GM19238 (cell line): ENCODE measurements around the gene ZKSCAN1.
A peak's percentile ranks its signal among the peaks of the same experiment; 100 is the strongest.

Experiments used
- DNase-seq: peaks from one replicate; pipeline ENCODE4 v3.0.0; 2011; ENCODE audit warnings: low spot score; ENCODE audit not compliant: insufficient read length

Gene ZKSCAN1

DNA sequence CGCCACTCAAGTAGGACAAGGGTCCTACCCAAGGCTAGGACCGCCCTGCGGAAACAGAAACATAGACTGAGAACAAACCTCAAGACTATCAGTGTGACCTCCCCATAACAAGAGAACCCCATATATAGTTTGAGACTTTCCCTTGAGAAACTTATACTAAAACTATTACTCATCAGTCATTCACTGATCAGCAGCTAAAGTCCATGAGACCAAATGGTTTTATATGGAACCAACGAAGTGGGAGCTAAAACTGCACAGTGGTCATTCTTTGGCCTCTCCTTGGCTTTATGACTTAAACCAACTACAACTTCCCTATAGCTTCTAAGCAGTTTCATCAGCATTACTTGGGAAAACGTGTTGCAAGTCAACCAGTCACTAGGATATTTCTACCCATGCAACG is 20.5 kb downstream of the ZKSCAN1 start:
- DNase-seq = no peak

DNA sequence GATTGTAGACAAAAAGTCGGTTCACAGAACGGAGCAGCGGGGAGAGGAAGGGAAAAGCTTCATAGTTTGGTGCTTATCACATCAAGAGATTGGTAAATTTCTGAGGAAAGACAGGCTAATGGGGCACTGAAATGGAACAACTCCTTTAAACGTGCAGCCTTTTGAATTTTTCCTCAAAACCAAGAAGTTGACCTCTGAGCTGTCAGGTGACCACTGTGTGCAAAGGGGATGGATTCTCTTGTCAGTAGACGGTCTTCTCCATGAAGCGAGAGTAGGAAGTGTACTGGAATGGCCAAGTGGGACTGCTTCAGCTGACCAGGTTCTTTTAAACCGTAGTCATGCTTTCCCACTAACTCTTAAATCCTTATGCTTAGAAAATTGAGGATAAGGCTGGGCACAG is 22.9 kb downstream of the ZKSCAN1 start:
- no peak for DNase-seq

DNA sequence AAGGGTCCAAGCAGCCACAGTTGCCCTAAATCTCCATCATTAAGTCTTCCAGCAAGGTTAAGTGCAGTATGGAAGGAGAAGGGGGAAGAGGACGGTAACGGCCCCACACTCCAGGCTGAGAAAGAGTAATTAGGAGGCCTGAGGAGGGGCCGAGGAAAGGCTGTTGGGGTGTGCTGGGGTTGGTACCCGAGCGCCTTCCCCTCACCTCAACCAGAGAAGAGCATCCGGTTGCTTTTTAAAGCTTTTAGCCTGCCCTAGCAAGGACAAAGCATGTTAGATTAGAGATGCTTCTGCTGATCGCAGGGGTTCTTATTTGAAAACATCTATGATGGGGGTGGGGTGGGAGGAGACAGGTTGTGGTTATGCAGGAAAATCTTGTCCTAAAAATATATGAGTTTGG is 25.2 kb downstream of the ZKSCAN1 start:
- no peak for DNase-seq

DNA sequence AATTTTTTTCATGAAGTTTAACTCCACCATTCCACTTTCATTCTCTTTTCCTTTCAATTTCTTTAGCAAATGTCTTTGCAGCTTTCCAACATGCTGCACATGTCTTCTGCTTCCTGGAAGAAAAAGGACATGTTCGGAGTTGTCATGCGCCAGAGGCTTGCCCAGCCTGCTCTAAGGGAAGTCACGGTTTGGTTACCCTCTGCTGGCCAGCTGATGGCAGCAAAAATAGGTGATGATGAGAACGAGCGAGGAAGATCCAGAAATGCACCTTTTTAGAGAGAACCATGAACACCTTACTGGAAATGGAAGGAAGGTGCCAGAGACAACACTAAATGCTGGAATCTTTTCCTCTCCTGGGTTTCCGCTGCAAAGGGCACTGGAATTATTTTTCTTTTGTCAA is 29.3 kb downstream of the ZKSCAN1 start:
- DNase-seq = no peak

DNA sequence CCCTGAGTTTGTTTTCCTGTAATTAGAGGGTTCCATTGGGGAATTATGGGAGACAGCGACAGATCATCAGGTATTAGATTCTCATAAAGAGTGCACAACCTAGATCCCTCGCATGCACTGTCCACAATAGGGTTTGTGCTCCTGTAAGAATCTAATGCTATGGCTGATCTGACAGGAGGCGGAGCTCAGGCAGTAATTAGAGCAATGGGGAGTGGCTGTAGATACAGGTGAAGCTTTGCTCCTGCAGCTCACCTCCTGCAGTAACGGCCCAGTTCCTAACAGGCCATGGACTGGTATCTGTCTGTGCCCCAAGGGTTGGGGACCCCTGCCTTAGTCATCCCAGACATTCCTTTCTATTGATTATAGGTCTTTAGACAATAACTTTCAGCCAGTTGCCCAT is 33.3 kb downstream of the ZKSCAN1 start:
- no peak for DNase-seq

DNA sequence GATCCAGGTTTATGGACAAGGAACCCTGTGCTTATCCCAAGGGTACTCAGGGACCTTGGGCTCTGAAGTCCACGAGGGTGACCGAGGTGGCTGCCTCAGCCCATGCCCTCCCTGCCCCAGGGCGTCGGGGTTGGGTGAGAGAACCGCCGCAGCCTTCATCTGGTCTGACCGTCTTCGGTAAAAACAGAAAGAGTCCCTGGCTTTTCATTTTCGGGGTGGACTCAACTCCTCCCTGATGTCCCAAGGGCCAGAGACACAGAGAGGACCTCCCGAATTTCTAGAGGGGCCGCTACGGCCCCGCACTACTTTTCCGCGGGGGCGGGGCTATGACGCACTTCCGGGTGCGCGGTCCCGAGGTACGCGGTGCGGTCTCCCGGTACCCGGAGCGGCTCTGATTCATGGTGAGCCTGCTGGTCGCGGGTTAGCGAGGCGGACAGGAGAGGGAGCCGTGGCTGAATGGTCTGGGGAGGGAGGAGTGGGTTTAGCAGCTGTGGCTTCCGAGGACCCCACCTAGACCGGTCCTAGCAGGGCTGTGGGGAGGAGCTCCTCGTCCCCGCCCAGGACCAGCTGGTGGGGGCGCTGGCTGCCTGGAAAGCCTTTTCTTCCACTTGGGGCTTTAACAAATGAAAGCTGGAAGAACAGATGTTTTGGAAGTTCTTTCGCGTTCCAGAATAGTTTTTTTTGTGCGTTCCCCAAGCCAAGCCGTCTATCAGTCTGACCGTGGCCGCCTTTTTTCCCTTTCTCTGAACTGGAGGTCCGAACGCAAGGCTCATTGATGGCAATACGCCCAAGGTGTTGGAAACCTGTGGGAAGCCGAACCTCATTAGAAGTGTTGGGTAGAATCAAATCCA is 34.3 kb downstream of the ZKSCAN1 start, which contains the start of gene ZSCAN21:
Gene ZSCAN21, plus strand, starts transcription at position 334 of the 851 bp plus-strand sequence. CDS start 7,233 bp downstream, outside the sequence.
- peak; percentile 87 for DNase-seq

DNA sequence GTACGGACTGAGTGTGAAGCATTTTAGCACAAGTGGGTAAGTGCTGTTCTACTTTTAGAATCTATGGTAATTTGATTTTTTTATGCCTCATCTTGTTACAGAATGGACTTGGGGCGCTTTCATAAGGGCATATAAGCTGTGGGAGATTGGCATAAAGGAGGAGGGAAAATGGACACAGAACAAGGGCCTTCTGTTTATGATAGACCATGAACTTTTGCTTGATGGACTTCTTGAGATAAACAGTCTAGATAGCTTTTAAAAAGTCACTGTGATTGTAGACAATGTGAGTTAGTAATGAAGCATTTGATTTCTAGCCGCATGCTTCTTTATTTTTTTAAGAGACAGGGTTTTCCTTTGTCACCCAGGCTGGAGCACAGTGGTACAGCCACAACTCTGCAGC is 36.2 kb downstream of the ZKSCAN1 start:
- DNase-seq = no peak

DNA sequence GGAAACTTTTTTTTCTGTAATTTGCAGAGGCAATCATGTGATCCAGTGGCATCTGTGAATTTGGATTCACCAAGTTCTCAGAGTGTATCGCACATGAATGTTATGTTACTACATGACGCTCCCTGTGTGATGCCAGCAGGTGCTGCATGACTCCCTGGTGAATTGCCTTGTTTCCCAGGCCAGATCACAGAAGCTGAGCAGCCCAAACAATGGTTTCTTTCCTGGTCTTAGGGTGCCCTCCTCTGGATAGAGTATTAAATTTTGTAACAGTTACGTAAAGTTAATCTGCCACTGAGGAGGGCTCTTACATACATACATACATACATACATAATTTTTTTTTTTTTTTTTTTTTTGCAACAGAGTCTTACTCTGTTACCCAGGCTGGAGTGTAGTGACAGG is 37.8 kb downstream of the ZKSCAN1 start:
- no peak for DNase-seq

DNA sequence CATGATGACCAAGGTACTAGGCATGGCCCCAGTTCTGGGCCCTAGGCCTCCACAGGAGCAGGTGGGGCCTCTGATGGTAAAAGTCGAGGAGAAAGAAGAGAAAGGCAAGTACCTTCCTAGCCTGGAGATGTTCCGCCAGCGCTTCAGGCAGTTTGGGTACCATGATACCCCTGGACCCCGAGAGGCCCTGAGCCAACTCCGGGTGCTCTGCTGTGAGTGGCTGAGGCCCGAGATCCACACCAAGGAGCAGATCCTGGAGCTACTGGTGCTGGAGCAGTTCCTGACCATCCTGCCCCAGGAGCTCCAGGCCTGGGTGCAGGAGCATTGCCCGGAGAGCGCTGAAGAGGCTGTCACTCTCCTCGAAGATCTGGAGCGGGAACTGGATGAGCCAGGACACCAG is 41.6 kb downstream of the ZKSCAN1 start:
- DNase-seq = no peak

DNA sequence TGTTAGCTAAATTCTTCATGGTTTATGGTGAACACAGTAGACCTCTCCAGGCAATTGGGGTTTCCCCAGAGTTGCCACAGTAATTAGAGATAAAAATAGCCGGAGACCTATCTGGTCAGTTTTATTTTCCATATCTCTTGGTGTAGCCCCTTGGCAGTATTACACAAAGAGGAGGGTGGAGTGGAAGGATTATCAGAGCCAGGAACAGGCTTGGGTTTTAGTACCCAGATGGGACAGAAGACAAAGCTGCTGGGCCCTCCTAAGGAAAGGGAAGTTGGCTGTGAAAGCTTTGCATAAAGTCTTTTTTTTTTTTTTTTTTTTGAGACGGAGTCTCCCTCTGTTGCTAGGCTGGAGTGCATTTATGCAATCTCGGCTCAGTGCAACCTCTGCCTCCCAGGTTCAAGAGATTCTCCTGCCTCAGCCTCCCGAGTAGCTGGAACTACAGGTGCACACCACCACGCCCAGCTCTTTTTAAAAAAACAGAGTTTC is 43.9 kb downstream of the ZKSCAN1 start:
- no peak for DNase-seq

DNA sequence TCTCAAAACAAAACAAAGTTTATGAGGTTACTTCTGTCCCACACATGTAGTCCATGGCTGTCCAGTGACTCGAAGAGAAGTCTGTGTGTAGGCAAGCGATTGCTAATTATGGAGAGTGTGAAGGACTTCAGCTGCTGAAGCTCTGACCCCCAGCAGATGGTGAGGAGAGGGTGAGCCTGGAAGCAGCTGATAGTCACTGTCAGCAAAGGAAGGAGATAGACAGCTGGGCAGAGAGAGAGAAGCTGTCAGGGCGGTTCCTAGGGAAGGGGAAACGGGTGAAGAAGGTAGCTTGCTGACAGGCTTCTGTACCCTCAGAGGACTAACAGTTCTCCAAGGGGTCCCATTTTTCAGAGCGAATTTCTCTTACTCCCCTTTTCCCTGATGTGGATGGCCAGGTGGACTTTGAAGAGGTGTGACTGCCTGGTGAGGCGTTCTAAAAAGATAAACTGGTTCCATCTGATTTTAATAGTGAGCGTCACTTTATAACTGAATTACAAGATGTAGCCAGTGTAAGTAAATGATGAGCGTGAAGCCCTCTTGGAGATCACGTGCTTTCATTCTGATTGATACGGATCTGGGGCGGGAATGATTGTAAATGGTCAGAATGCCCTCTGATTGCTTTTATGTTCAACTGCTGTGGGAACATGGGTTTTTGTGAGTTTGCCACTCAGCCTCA is 46.3 kb downstream of the ZKSCAN1 start:
- no peak for DNase-seq

DNA sequence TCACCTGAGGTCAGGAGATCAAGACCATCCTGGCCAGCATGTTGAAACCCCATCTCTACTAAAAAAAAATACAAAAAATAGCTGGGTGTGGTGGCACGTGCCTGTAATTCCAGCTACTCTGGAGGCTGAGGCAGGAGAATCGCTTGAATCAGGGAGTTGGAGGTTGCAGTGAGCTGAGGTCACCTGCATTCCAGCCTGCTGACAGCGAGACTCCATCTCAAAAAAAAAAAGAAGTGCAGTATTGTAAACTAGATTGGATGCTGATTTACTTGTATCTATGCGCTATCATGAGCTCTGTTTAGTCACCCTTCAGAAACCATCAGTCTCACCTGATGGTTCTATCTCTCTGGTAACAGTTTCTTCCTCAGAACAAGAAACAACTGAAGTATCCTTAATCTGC is 48.0 kb downstream of the ZKSCAN1 start:
- DNase-seq = no peak

DNA sequence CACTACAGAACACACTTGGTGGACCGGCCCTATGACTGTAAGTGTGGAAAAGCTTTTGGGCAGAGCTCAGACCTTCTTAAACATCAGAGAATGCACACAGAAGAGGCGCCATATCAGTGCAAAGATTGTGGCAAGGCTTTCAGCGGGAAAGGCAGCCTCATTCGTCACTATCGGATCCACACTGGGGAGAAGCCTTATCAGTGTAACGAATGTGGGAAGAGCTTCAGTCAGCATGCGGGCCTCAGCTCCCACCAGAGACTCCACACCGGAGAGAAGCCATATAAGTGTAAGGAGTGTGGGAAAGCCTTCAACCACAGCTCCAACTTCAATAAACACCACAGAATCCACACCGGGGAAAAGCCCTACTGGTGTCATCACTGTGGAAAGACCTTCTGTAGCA is 48.8 kb downstream of the ZKSCAN1 start:
- DNase-seq = no peak

DNA sequence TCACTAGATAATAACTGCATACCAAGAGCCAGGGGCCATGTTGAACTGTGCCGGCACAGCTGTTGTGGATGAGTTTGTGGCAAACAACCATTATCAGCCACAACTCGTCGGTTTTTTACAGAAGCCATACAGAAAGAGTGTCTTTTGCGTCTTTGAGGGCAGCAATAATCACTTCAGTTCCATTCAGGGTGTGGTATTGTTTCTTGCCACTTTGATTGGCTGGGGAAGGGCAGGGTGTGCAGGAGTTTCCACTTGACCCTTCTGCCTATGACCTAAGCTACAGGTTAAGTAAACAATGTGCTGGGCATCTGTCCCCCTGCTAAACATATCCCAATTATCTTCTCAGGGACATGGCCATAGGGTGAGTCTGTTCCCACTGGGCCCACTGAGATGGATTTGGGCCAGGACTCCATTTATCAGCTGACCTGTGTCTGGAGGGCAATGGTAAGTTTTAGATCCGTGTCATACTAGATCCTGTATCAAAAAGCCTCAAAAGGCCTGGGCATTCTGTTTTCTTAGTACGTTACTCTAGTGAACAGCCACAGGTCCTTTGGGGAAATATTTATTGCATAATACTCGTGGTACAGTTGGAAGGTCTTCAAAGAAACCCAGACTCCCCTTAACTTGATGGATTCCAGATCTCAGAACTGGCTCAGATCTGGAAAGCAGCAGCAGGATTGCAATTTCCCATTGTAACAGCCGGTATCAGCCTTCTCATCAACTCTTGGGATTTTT is 50.2 kb downstream of the ZKSCAN1 start:
- DNase-seq = no peak

DNA sequence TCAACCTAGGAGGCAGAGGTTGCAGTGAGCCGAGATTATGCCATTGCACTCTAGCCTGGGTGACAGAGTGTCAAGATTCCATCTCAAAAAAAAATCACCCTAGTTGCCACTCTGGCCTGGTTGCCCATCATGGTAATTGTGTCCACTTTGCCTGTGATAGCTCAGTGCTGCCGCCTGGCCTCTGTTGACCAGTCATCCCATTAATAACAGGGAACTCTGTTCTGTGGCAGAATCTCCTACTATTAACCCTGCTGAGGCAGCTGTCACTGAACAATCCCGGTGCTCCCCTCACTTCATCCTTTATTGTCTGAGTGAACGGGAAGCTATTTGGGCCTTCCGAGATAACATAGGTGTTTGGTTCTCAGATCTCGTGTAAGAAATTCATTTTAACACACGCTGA is 51.6 kb downstream of the ZKSCAN1 start:
- no peak for DNase-seq

DNA sequence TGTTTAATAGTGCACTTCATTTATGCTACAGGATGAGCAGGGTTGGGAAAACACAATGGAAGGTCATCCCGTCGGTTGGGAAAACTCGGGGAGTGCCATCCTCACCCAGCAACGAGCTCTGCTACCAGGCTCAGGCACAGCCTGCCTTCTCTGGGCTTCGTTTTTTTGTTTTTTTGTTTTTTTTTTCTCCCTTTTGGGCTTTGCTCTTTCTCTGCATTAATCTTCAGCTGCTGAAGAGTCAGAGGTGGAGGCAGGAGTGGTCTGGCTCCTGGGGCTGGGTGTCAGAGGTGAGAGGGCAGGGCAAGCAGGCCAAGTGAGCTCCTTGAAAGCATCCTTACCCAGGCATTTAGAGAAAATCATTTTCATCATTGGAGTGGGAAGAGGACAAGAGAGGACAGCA is 54.6 kb downstream of the ZKSCAN1 start:
- DNase-seq = no peak

DNA sequence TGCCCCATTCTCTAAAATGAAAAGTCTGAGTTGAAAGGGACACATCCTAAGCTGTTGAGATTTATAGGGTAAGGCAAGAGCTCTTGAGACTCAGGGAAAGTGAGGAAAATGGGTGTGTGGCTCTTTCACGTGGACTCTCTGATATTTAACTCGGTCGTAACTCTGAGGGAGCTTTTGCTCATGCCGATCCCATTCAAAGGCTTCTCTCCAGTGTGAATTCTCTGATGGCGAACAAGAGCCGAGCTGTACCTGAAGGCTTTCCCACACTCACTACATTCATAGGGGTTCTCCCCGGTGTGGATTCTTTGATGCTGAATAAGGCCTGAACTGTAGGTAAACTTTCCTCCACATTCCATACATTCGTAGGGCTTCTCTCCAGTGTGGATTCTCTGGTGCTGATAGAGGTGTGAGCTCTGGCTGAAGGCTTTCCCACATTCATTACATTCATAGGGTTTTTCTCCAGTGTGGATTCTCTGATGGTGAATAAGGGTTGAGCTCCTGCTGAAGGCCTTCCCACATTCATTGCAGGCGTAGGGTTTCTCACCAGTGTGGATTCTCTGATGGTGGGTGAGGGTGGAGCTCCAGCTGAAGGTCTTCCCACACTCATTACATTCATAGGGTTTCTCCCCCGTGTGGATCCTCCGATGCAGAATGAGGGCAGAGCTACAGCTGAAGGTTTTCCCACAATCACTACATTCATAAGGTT is 55.8 kb downstream of the ZKSCAN1 start:
- no peak for DNase-seq

DNA sequence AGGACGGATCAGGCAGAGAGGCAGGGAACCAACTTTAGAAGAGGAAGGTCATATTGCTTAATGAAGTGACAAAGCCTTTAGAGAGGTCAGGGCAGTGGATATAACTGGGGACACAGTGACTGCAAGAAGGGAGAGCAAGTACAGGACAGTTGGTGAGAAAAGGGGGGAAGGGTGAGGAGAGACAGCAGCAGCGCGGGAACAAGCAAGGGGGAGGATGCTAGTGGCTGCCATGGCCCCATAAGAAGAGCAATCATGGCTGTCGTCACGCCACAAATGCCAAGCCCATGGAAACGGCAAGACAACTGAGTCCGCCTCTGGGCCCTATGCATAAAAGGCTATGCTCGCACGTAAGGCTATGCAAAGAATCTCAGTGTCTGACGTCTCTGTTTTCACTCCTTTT is 57.1 kb downstream of the ZKSCAN1 start:
- no peak for DNase-seq

DNA sequence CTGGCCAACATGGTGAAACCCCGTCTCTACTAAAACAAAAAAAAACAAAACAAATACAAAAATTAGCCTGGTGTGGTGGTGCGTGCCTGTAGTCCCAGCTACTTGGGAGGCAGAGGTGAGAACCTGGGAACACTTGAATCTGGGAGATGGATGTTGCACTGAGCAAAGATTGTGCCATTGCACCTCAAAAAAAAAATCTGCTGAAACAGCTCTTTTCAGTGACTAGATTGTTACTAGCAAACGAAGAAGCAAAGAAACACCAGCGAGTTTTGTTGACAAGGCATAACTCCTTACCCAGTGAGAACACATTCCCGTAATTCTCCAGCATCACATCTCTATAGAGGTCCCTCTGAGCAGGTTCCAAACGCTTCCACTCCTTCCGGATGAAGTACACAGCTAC is 59.4 kb downstream of the ZKSCAN1 start:
- no peak for DNase-seq

DNA sequence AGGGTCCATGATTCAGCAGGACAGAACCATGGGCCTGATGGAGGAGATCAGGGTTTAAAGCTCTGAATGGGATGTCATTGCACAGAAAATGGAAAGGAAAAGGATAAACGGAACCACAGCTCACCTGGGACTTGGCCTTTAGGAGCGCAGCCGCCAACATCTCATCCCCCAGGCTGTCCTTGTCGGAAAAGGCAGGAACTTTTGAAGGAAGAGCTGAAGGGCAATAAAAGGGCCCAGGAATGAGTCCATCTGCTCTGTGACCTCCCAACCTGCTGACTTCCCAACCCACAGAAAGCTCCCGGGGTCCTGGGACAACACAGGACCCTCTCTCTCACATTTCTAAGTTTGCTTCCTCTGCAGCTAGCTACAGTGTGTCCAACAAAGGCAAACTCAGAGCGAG is 60.0 kb downstream of the ZKSCAN1 start:
- no peak for DNase-seq

DNA sequence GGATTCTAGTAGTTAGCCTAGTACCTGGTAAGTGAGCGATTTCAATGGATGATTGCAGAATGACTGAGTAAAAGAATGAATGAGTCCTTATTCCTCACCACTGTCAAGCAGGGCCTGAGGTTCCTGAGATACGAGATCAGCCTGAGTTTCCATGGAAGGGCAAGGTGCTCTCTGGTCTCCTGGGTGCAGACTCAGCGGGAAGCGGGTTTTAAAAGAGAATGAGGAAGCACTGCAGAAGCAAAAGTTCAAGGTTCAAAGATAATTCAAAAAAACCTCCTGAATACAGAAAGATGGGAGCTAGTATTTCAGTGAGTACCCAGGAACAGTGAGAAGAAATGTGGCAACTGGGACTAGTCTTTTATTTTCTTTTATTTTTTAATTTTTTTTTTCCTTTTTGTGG is 61.8 kb downstream of the ZKSCAN1 start:
- DNase-seq = no peak
